Epidermal melanocyte (primary cell): ENCODE results near the gene AGTPBP1.
"Not testable (repeated sequence)": the region's sequence is repeated elsewhere in the genome, so short reads cannot be mapped to it uniquely, and the experiment has no call there.

Source experiments
- DNase-seq: peaks from one replicate; pipeline ENCODE4 v3.0.0; 2011; ENCODE audit warnings: low spot score; ENCODE audit not compliant: insufficient read length

Gene AGTPBP1

GRCh38 chr9:85723215-85723614 is 18.5 kb downstream of the AGTPBP1 start:
- DNase-seq: no peak

GRCh38 chr9:85719411-85719810 is 22.3 kb downstream of the AGTPBP1 start:
- DNase-seq: not testable (repeated sequence)

GRCh38 chr9:85717818-85718217 is 23.9 kb downstream of the AGTPBP1 start:
- not testable (repeated sequence) for DNase-seq

- no peak for DNase-seq
Observed at GRCh38 chr9:85717220-85717619, 24.5 kb downstream of the AGTPBP1 start.

- no peak for DNase-seq
Observed at GRCh38 chr9:85716031-85716877, 25.5 kb downstream of the AGTPBP1 start.

GRCh38 chr9:85715587-85715986 is 26.2 kb downstream of the AGTPBP1 start:
- no peak for DNase-seq

GRCh38 chr9:85713897-85714296 is 27.9 kb downstream of the AGTPBP1 start:
- DNase-seq: no peak

GRCh38 chr9:85704744-85705143 is 37.0 kb downstream of the AGTPBP1 start:
- no peak for DNase-seq

GRCh38 chr9:85703398-85703797 is 38.4 kb downstream of the AGTPBP1 start:
- DNase-seq: no peak

GRCh38 chr9:85702726-85703289 is 38.9 kb downstream of the AGTPBP1 start:
- DNase-seq: no peak

- DNase-seq: no peak
Observed at GRCh38 chr9:85702191-85702590, 39.6 kb downstream of the AGTPBP1 start.

GRCh38 chr9:85700330-85700729 is 41.4 kb downstream of the AGTPBP1 start:
- no peak for DNase-seq

GRCh38 chr9:85688361-85688760 is 53.4 kb downstream of the AGTPBP1 start:
- no peak for DNase-seq

GRCh38 chr9:85685081-85685480 is 56.7 kb downstream of the AGTPBP1 start:
- DNase-seq: no peak

GRCh38 chr9:85676790-85677189 is 65.0 kb downstream of the AGTPBP1 start:
- DNase-seq: no peak

- no peak for DNase-seq
Observed at GRCh38 chr9:85667374-85667773, 74.4 kb downstream of the AGTPBP1 start.

- DNase-seq: no peak
Observed at GRCh38 chr9:85666086-85666485, 75.7 kb downstream of the AGTPBP1 start.

- DNase-seq: no peak
Observed at GRCh38 chr9:85662573-85662972, 79.2 kb downstream of the AGTPBP1 start.

- DNase-seq: no peak
Observed at GRCh38 chr9:85658716-85659115, 83.0 kb downstream of the AGTPBP1 start.

GRCh38 chr9:85653153-85653552 is 88.6 kb downstream of the AGTPBP1 start:
- no peak for DNase-seq

GRCh38 chr9:85647571-85647970 is 94.2 kb downstream of the AGTPBP1 start:
- no peak for DNase-seq

- no peak for DNase-seq
Observed at GRCh38 chr9:85645909-85646627, 95.7 kb downstream of the AGTPBP1 start.
